Stimulated activated CD4-positive, alpha-beta T cell treated with anti-CD3 and anti-CD28 coated beads, Interleukin-1b, Interleukin-23, amount 100 ng/mL, for 24 hours (primary cell): Measurements from ENCODE around the gene POU3F2.

Source experiments
- DNase-seq, 4 experiments: peaks; one replicate each; pipeline ENCODE4 v3.0.0-alpha.2; 2020; ENCODE audit warnings: low read depth in 4 of 4, low spot score in 1 of 4

POU3F2 gene

GRCh38 chr6:98843271-98844243 is 9.2 kb downstream of the POU3F2 start:
- no peak for DNase-seq

GRCh38 chr6:98844244-98845210 is 10.2 kb downstream of the POU3F2 start:
- no peak for DNase-seq

GRCh38 chr6:98845211-98846020 is 11.0 kb downstream of the POU3F2 start:
- peak in 3 of 4 experiments; percentile 55 to 66 (median 57) for DNase-seq

GRCh38 chr6:98846021-98846380 is 11.6 kb downstream of the POU3F2 start:
- DNase-seq, result no peak

- no peak for DNase-seq
These were observed 13.0 kb downstream of the POU3F2 start for GRCh38 chr6:98847416-98847778.

GRCh38 chr6:98847779-98848538 is 13.6 kb downstream of the POU3F2 start:
- DNase-seq, result no peak

- DNase-seq, result no peak
These were observed 14.3 kb downstream of the POU3F2 start for GRCh38 chr6:98848539-98849242.

GRCh38 chr6:98864497-98864896 is 30.1 kb downstream of the POU3F2 start:
- no peak for DNase-seq

- no peak for DNase-seq
These were observed 36.7 kb downstream of the POU3F2 start for GRCh38 chr6:98871057-98871456.

- no peak for DNase-seq
These were observed 37.4 kb downstream of the POU3F2 start for GRCh38 chr6:98871821-98872220.

- DNase-seq, result no peak
These were observed 41.0 kb downstream of the POU3F2 start for GRCh38 chr6:98875375-98875774.

GRCh38 chr6:98877250-98877649 is 42.9 kb downstream of the POU3F2 start:
- no peak for DNase-seq

- DNase-seq, result no peak
These were observed 46.1 kb downstream of the POU3F2 start for GRCh38 chr6:98880486-98880885.

GRCh38 chr6:98885330-98885729 is 51.0 kb downstream of the POU3F2 start:
- no peak for DNase-seq

GRCh38 chr6:98887650-98888049 is 53.3 kb downstream of the POU3F2 start:
- DNase-seq, result no peak
